ENCODE results near the gene FLVCR2. TPM values are rescaled to one million over a fixed set of nuclear protein-coding genes. Genes with fewer than 3 reads are reported as not detected.

The FLVCR2 gene
- total RNA-seq, 1 donor from 2014 or later, result 6.9 TPM

DNA sequence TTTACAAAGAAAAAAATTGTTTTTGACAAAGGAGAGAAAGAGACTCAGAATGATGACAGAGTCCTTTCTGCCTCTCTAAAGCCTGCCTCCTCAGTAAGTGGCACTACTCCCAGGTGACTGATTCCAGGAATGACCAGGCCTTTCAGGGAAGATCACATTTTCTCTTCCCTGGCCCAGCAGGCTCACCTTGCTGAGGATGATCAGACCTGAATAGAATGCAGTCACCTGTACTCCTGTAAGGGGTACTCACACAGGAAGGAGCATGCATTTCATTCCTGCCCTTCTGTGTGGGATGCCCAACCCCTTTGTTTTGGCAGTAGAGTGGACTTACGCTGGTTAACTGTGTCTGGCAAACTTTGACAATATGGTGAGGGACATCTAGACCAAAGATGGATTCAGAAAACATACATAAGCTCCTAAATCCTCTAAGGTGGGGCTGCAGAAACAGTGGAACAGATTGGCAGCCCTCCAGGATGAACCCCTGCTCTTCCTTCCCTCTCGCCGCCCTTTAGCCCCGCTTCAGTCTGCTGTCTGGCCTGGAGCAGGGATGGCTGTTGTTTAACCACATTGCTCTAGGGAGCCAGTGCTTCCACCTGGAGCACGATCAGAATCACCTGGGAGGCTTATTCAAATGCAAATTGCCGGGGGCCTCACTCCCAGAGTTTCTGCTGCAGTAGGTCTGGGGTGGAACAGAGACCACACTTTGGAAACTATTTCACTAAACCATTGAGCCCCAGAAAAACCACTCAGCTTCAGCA, 52.5 kb downstream of the FLVCR2 start:
- no peak for DNase-seq

DNA sequence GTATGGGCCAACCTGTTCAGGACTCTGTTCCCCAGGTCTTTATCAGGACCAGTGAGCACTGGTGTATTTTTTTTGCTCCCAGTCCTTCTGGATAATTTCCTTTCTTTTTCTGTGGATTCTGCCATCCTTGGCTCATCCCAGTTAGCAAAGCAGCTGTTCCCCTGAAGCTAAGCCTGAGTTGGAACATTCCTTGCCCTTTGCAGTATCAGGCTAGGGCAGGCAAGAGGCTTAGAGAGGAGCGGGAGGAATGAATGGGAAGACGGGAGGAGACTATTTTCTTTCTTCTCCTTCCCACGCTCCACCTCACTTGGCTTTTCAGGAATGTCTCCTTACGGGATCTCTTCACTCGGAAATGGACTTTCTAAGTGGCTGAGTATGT, 53.0 kb downstream of the FLVCR2 start:
- peak; percentile 54 for DNase-seq

- DNase-seq, result no peak
Observed at GRCh38 chr14:75634848-75635247, 56.4 kb downstream of the FLVCR2 start.

DNA sequence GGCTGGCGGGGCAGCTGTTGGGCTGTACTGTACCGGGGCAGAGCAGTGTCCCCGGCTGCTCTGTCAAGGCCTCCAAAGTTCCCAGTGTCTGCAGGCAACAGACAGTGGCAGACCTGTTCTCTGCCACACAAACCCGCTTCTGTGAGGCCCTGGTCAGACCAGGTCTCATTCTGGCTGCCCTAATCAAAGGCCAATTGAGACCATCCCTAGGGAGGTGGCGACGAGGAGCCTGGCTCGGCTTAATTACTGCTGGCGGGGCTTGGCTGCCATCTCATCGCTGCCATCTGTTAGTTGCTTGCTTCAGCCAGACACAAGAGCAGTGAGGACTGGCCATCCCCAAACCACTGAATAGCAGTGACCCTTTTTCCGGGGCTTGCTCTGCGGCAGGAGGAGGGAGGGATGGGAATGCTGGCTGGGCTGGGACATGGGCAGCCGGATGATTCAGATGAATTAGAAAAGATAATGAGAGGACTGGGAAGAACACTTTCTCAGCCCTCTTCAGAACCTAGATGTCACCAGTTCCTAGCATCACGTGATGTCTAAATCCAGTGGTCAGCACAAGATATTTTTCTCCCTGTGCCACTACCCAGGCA, 57.8 kb downstream of the FLVCR2 start:
- peak; percentile 60 for DNase-seq

- DNase-seq, result no peak
Observed at GRCh38 chr14:75640876-75641275, 62.5 kb downstream of the FLVCR2 start.

- DNase-seq, result no peak
Observed at GRCh38 chr14:75643985-75644384, 65.6 kb downstream of the FLVCR2 start.

DNA sequence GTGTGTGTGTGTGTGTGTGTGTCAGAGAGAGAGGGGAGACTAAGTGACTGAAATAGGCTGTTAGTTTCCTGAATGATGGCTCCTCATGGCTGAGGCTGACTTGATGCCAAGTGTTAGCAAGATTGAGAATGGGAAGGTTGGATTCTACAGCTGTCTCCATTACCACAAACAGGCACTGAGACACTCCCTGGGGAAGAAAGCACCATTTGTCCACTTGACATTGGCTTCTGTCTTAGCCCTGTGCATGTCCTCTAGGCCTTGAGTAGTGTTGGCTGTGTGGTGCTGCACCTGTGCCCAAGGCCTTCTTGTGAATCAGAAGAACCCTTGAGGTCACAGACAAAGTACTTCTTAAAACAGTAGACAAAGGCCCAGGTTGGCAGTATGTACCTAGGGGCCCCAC, 66.6 kb downstream of the FLVCR2 start:
- DNase-seq, result peak; percentile 80

- DNase-seq, result no peak
Observed at GRCh38 chr14:75646762-75647161, 68.3 kb downstream of the FLVCR2 start.

DNA sequence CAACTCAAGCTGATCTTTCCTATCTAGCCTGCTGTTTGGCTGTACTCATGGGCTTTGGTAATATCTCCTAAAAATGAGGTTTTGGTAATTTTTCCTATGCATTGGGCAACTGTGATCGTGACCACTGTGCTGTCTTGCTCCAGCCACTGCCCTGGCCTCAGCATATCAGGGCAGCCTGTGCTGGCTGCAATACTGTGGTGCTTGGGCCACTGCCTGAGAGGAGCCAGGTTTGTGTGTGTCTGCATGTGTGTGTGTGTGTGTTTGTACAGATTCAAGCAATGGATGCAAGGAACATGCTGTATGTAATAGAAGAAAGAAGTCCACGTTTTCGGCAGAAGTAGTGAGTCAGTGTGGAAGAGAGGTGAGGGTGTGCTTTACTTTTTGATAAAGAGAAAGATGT, 69.2 kb downstream of the FLVCR2 start:
- no peak for DNase-seq

- peak; percentile 74 for DNase-seq
Observed at GRCh38 chr14:75648066-75648838, 69.8 kb downstream of the FLVCR2 start.

DNA sequence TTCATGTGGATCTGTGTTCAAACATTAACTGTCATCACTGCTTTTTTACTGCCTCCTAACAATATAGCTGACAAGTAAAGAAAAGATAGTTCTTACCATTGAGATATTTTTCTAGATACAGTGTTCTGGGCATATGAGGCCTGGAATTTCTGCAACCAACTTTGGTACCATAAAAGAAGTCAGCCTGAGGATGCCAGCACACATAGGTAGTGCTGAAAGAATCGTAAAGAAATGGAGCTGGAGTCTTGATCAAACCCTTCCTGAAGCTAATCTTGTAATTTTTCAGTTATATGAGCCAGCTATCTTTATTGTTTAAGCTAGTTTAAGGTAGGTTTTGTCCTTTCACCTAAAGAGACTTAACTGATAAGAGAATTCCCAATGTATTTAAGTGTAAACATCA, 70.9 kb downstream of the FLVCR2 start:
- DNase-seq, result no peak

DNA sequence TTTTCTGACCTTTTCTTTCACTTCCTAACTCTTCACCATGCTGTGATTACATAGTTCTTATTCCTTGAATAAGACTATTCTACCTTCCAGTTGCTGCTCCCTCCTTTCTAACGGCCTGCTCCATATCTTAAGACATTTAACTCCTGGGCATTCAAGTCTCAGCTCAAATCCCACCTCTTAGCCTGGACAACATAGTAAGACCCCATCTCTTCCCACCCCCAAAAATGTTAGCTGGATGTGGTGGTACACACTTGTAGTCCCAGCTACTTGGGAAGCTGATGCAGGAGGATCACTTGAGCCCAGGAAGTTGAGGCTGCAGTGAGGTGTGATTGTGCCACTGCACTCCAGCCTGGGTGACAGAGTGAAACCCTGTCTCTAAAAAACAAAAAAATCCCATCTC, 71.4 kb downstream of the FLVCR2 start:
- DNase-seq, result no peak

GRCh38 chr14:75650253-75651058, 72.0 kb downstream of the FLVCR2 start:
- DNase-seq, result peak; percentile 16

DNA sequence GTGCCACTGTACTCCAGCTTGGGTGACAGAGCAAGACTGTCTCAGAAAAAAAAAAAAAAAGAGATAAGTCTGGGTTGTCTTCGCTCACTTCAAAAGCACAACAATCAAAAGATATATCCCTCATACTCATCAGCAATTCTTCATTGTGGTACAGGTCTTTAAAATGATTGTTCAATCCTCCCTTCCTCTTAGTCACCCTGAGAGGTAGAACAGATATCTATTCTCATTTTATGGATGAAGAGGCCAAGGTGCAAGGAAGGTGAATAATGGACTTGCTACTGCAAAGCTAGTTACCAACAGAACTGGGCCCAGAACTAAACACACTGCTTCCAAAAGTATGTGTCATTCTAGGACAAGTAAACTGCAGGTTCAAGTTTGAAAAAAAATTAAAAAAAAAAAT, 75.1 kb downstream of the FLVCR2 start:
- no peak for DNase-seq

GRCh38 chr14:75654127-75654732, 75.8 kb downstream of the FLVCR2 start:
- peak; percentile 88 for DNase-seq

DNA sequence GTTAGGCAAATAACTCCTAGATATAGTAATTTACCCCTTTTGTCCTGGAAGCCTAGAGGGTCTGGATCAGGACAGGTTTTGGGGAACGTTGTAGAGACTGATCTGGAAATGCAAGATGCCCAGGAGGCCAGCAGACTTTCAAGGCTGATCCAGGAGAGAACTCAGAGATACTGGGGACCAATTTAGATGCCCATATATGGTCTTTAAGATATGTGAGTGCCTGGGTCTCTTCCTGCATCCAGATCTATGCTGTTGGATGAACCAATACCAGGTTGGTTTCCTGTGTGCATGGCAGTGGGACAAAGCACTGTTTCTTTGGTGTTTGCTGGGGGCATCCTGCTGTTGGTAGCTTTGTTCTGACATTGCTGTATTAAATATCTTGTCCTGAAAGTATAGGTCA, 76.8 kb downstream of the FLVCR2 start:
- DNase-seq, result no peak

GRCh38 chr14:75657331-75657730, 78.9 kb downstream of the FLVCR2 start:
- DNase-seq, result no peak

DNA sequence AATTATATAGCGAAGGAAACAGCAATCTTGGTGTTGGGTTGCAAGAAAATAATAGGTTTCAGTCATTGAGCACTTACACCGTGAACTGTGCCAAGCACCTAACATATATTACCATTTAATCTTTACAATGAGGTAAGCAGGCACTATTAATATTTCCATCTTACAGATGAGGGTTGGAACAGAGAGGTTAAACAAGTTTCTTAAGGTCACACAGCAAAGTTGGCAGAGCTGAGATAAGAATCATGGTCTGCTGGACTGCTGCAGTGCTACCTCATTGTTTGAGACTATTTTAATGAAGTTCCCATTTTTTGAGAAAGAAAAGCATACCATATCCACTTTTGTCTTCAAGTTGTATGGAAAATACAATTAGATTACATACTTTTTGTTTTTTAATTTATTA, 80.5 kb downstream of the FLVCR2 start:
- no peak for DNase-seq

DNA sequence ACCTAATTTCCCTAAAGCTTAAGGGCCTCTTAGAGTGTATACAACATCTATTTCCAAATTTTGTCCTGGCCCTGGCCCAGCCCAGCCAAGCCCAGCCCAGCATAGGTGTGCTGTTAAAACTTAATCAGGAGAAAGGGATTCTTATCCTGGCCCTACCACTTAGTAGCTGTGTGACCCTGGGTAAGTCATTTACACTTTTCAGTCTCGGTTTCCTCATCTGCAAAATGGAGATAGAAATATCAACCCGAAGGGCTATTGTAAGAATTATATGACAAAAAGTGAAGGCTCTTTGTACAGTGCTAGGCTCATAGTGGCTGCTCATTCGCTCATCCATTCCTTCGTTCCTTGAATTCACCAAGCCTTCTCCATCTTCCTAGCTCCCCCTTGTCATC, 81.8 kb downstream of the FLVCR2 start:
- no peak for DNase-seq

DNA sequence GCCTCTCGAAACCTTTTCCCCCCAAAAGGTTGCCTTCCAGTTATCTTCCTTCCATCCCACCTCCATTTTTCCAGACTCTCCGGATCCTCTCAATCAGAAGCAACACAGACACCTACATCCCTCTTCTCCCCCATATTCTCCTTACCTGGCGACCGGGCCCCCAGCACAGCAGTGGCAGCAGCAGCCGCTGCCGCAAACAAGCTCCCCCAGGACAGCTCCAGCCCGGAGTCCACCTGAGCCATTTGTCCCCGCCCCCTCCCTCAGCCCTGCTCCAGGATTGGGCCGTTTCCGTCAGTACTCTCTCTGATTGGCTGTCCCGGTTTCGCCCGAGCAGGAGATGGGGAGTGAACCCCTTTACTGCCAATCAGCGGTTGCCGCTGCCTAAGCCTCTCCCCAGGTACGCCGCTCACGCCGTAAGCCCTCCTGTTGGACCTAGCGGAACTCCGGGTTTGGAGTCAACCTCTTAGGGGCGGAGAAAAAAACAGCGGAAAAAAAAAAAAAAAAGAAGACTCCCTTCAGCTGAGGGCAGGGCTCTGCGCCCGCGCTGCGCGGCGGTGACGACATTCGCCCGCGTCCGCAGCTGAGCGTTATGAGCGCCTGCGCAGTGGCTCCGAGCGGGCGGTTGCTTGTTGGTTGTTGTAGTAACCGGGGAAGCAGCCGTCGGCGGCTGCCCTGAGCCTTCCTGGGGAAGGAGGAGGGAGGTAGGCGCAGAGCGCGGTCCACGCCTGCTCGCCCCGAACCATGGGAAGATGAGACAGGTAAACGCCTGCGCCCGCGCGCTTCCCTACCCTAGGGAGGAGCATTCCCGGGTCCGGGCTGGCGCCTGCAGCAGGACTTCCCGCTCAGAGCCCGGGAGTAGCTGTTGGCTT, 82.4 kb downstream of the FLVCR2 start, which contains the start of the genes ERG28 and TTLL5:
Gene ERG28 (minus strand): TSS at position 247 of the 869 bp plus-strand sequence. CDS start 3,374 bp downstream, outside the sequence.
Gene TTLL5 (plus strand): TSS at position 617 of the 869 bp plus-strand sequence. CDS start 1,904 bp downstream, outside the sequence.
- peak; percentile 98 for DNase-seq

DNA sequence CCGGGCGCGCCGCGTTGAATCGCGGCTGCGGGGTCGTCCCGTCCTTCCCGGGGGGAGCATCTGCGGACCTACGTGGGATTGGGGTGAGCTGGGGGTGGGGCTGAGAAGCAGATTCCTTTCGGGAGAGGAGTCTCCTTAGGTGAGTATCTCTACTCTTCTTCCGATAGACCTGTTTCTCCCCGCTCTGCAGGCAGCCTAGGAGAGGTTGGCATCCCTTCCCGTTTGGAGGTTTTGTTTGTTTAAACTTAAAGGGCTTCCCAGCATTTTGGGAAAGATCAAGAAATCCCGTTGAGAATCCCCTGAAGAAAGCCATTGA, 83.0 kb downstream of the FLVCR2 start:
- no peak for DNase-seq

Data from tongue (tissue), 2 donors.